ENCODE results near the gene NOL4L. TPM values are rescaled to one million over a fixed set of nuclear protein-coding genes. Genes with fewer than 3 reads are reported as not detected.

NOL4L gene
- polyA plus RNA-seq, 4 donors: 16.0 to 97.3 (median 24.0) TPM

GRCh38 chr20:32621071-32621890, 36.1 kb upstream of the NOL4L start:
- H3K36me3 ChIP-seq (ENCODE audit: control insufficient read depth in 3 of 3, insufficient read depth in 2 of 3, low read depth in 1 of 3, low read length in 3 of 3): no peaks in the 10 kb centered on the region
- no peak overlapping the region for H3K27ac ChIP-seq (ENCODE audit: low read depth in 1 of 3, low read length in 2 of 3)
- H3K4me1 ChIP-seq (ENCODE audit: control insufficient read depth in 3 of 3, insufficient read depth in 2 of 3, low read depth in 1 of 3, low read length in 2 of 3): no peaks in the 10 kb centered on the region
- FAIRE-seq: no peak
- no peak for DNase-seq
- H3K9me3 ChIP-seq (ENCODE audit: control insufficient read depth in 2 of 2, insufficient read depth in 1 of 2, low read depth in 1 of 2, low read length in 1 of 2): no peaks in the 10 kb centered on the region
- H3K4me3 ChIP-seq (ENCODE audit: low read depth in 1 of 3, low read length in 3 of 3): no peak overlapping the region
- peaks cover 0 to 3% (median 0%) of the 10 kb centered on the region in 3 donors for H3K27me3 ChIP-seq (ENCODE audit: control insufficient read depth in 3 of 3, insufficient read depth in 3 of 3, low read length in 3 of 3)
- WGBS, 3 donors: 67 to 79% (median 70%) methylated on average over 5 of the region's 5 CpGs

GRCh38 chr20:32619586-32619985, 34.5 kb upstream of the NOL4L start:
- whole genome bisulfite sequencing, 3 donors: 49 to 52% (median 51%) methylated on average over 8 of the region's 8 CpGs
- peaks cover 0 to 3% (median 0%) of the 10 kb centered on the region in 3 donors for H3K27me3 ChIP-seq (ENCODE audit: control insufficient read depth in 3 of 3, insufficient read depth in 3 of 3, low read length in 3 of 3)
- no peak for FAIRE-seq

GRCh38 chr20:32614772-32615171, 29.6 kb upstream of the NOL4L start:
- Histone ChIP-seq H3K27me3 (ENCODE audit: control insufficient read depth in 3 of 3, insufficient read depth in 3 of 3, low read length in 3 of 3) (peaks cover 0 to 3% (median 0%) of the 10 kb centered on the region in 3 donors), H3K4me1 (ENCODE audit: control insufficient read depth in 3 of 3, insufficient read depth in 2 of 3, low read depth in 1 of 3, low read length in 2 of 3) (peaks cover 0 to 5% (median 0%) of the 10 kb centered on the region in 3 donors), H3K9me3 (ENCODE audit: control insufficient read depth in 2 of 2, insufficient read depth in 1 of 2, low read depth in 1 of 2, low read length in 1 of 2) (peaks cover 0 to 1% of the 10 kb centered on the region in 2 donors), H3K4me3 (ENCODE audit: low read depth in 1 of 3, low read length in 3 of 3) (no peak overlapping the region), H3K27ac (ENCODE audit: low read depth in 1 of 3, low read length in 2 of 3) (no peak overlapping the region), H3K36me3 (ENCODE audit: control insufficient read depth in 3 of 3, insufficient read depth in 2 of 3, low read depth in 1 of 3, low read length in 3 of 3) (no peaks in the 10 kb centered on the region)
- no peak for FAIRE-seq
- 84 to 100% (median 95%) methylated on average over 2 of the region's 2 CpGs for WGBS, 3 donors
- no peak for DNase-seq

More at GRCh38 chr20:32619586-32619985, 34.5 kb upstream of the NOL4L start:
- no peaks in the 10 kb centered on the region for H3K4me1 ChIP-seq (ENCODE audit: control insufficient read depth in 3 of 3, insufficient read depth in 2 of 3, low read depth in 1 of 3, low read length in 2 of 3)
- H3K4me3 ChIP-seq (ENCODE audit: low read depth in 1 of 3, low read length in 3 of 3): no peak overlapping the region
- no peak overlapping the region for H3K27ac ChIP-seq (ENCODE audit: low read depth in 1 of 3, low read length in 2 of 3)
- no peak for DNase-seq
- H3K36me3 ChIP-seq (ENCODE audit: control insufficient read depth in 3 of 3, insufficient read depth in 2 of 3, low read depth in 1 of 3, low read length in 3 of 3): no peaks in the 10 kb centered on the region
- H3K9me3 ChIP-seq (ENCODE audit: control insufficient read depth in 2 of 2, insufficient read depth in 1 of 2, low read depth in 1 of 2, low read length in 1 of 2): no peaks in the 10 kb centered on the region

- H3K36me3 ChIP-seq (ENCODE audit: control insufficient read depth in 3 of 3, insufficient read depth in 2 of 3, low read depth in 1 of 3, low read length in 3 of 3): no peaks in the 10 kb centered on the region
- H3K4me3 ChIP-seq (ENCODE audit: low read depth in 1 of 3, low read length in 3 of 3): no peak overlapping the region
- H3K27ac ChIP-seq (ENCODE audit: low read depth in 1 of 3, low read length in 2 of 3): no peak overlapping the region
- H3K4me1 ChIP-seq (ENCODE audit: control insufficient read depth in 3 of 3, insufficient read depth in 2 of 3, low read depth in 1 of 3, low read length in 2 of 3): peaks cover 0 to 7% (median 0%) of the 10 kb centered on the region in 3 donors
- WGBS, 3 donors: 71 to 91% (median 90%) methylated on average over 1 of the region's 1 CpG
- no peak for FAIRE-seq
- H3K9me3 ChIP-seq (ENCODE audit: control insufficient read depth in 2 of 2, insufficient read depth in 1 of 2, low read depth in 1 of 2, low read length in 1 of 2): peaks cover 0 to 1% of the 10 kb centered on the region in 2 donors
- peaks cover 0 to 3% (median 0%) of the 10 kb centered on the region in 3 donors for H3K27me3 ChIP-seq (ENCODE audit: control insufficient read depth in 3 of 3, insufficient read depth in 3 of 3, low read length in 3 of 3)
- DNase-seq: no peak
Measured at GRCh38 chr20:32614303-32614702, 29.2 kb upstream of the NOL4L start.

GRCh38 chr20:32613192-32614053, 28.3 kb upstream of the NOL4L start:
- Histone ChIP-seq H3K36me3 (ENCODE audit: control insufficient read depth in 3 of 3, insufficient read depth in 2 of 3, low read depth in 1 of 3, low read length in 3 of 3) (no peaks in the 10 kb centered on the region), H3K9me3 (ENCODE audit: control insufficient read depth in 2 of 2, insufficient read depth in 1 of 2, low read depth in 1 of 2, low read length in 1 of 2) (peaks cover 0 to 1% of the 10 kb centered on the region in 2 donors), H3K27me3 (ENCODE audit: control insufficient read depth in 3 of 3, insufficient read depth in 3 of 3, low read length in 3 of 3) (no peaks in the 10 kb centered on the region), H3K4me1 (ENCODE audit: control insufficient read depth in 3 of 3, insufficient read depth in 2 of 3, low read depth in 1 of 3, low read length in 2 of 3) (peaks cover 0 to 11% (median 0%) of the 10 kb centered on the region in 3 donors), H3K4me3 (ENCODE audit: low read depth in 1 of 3, low read length in 3 of 3) (no peak overlapping the region), H3K27ac (ENCODE audit: low read depth in 1 of 3, low read length in 2 of 3) (no peak overlapping the region)
- FAIRE-seq (no peak), DNase-seq (no peak)
- WGBS, 3 donors: 88 to 96% (median 90%) methylated on average over 3 of the region's 3 CpGs

GRCh38 chr20:32612351-32613191, 27.4 kb upstream of the NOL4L start:
- Histone ChIP-seq H3K4me3 (ENCODE audit: low read depth in 1 of 3, low read length in 3 of 3) (no peak overlapping the region), H3K4me1 (ENCODE audit: control insufficient read depth in 3 of 3, insufficient read depth in 2 of 3, low read depth in 1 of 3, low read length in 2 of 3) (peaks cover 0 to 11% (median 0%) of the 10 kb centered on the region in 3 donors), H3K36me3 (ENCODE audit: control insufficient read depth in 3 of 3, insufficient read depth in 2 of 3, low read depth in 1 of 3, low read length in 3 of 3) (no peaks in the 10 kb centered on the region), H3K27me3 (ENCODE audit: control insufficient read depth in 3 of 3, insufficient read depth in 3 of 3, low read length in 3 of 3) (no peaks in the 10 kb centered on the region), H3K27ac (ENCODE audit: low read depth in 1 of 3, low read length in 2 of 3) (no peak overlapping the region), H3K9me3 (ENCODE audit: control insufficient read depth in 2 of 2, insufficient read depth in 1 of 2, low read depth in 1 of 2, low read length in 1 of 2) (peaks cover 0 to 1% of the 10 kb centered on the region in 2 donors)
- WGBS, 3 donors: 90 to 100% (median 93%) methylated on average over 3 of the region's 3 CpGs
- FAIRE-seq (no peak), DNase-seq (no peak)

- 69 to 80% (median 74%) methylated on average over 6 of the region's 6 CpGs for WGBS, 3 donors
- FAIRE-seq: no peak
- no peak for DNase-seq
- H3K27me3 ChIP-seq (ENCODE audit: control insufficient read depth in 3 of 3, insufficient read depth in 3 of 3, low read length in 3 of 3): no peaks in the 10 kb centered on the region
- H3K9me3 ChIP-seq (ENCODE audit: control insufficient read depth in 2 of 2, insufficient read depth in 1 of 2, low read depth in 1 of 2, low read length in 1 of 2): peaks cover 0 to 1% of the 10 kb centered on the region in 2 donors
- no peak overlapping the region for H3K4me3 ChIP-seq (ENCODE audit: low read depth in 1 of 3, low read length in 3 of 3)
- peaks cover 0 to 11% (median 0%) of the 10 kb centered on the region in 3 donors for H3K4me1 ChIP-seq (ENCODE audit: control insufficient read depth in 3 of 3, insufficient read depth in 2 of 3, low read depth in 1 of 3, low read length in 2 of 3)
- no peaks in the 10 kb centered on the region for H3K36me3 ChIP-seq (ENCODE audit: control insufficient read depth in 3 of 3, insufficient read depth in 2 of 3, low read depth in 1 of 3, low read length in 3 of 3)
- no peak overlapping the region for H3K27ac ChIP-seq (ENCODE audit: low read depth in 1 of 3, low read length in 2 of 3)
Measured at GRCh38 chr20:32611868-32612267, 26.7 kb upstream of the NOL4L start.

GRCh38 chr20:32611286-32611685, 26.2 kb upstream of the NOL4L start:
- WGBS, 3 donors: 58 to 70% (median 64%) methylated on average over 7 of the region's 7 CpGs
- Histone ChIP-seq H3K27me3 (ENCODE audit: control insufficient read depth in 3 of 3, insufficient read depth in 3 of 3, low read length in 3 of 3) (no peaks in the 10 kb centered on the region), H3K9me3 (ENCODE audit: control insufficient read depth in 2 of 2, insufficient read depth in 1 of 2, low read depth in 1 of 2, low read length in 1 of 2) (peaks cover 0 to 1% of the 10 kb centered on the region in 2 donors), H3K27ac (ENCODE audit: low read depth in 1 of 3, low read length in 2 of 3) (no peak overlapping the region), H3K4me1 (ENCODE audit: control insufficient read depth in 3 of 3, insufficient read depth in 2 of 3, low read depth in 1 of 3, low read length in 2 of 3) (peaks cover 0 to 11% (median 0%) of the 10 kb centered on the region in 3 donors), H3K4me3 (ENCODE audit: low read depth in 1 of 3, low read length in 3 of 3) (no peak overlapping the region), H3K36me3 (ENCODE audit: control insufficient read depth in 3 of 3, insufficient read depth in 2 of 3, low read depth in 1 of 3, low read length in 3 of 3) (no peaks in the 10 kb centered on the region)
- FAIRE-seq (no peak), DNase-seq (no peak)
